Brain microvascular endothelial cell (primary cell): ENCODE results near the gene C3orf22.
"Not testable (repeated sequence)": the region's sequence is repeated elsewhere in the genome, so short reads cannot be mapped to it uniquely, and the experiment has no call there.

Source experiments
- DNase-seq: peaks from one replicate; pipeline ENCODE4 v3.0.0-alpha.2; 2020
- H3K27ac ChIP-seq: fragments of 250-450 bp; sonication (Bioruptor Pico); 2 replicates; pipeline ENCODE4 v1.5.1; 2020; ENCODE audit warnings: mild to moderate bottlenecking, moderate library complexity
- H3K27me3 ChIP-seq: fragments of 250-450 bp; sonication (Bioruptor Pico); replicated peaks from 2 replicates; pipeline ENCODE4 v1.5.1; 2020; ENCODE audit warnings: mild to moderate bottlenecking
- H3K36me3 ChIP-seq: fragments of 250-450 bp; sonication (Bioruptor Pico); replicated peaks from 2 replicates; pipeline ENCODE4 v1.5.1; 2020; ENCODE audit warnings: mild to moderate bottlenecking
- H3K4me3 ChIP-seq: 2 replicates; pipeline ENCODE4 v1.5.1; 2011; ENCODE audit warnings: low read depth, mild to moderate bottlenecking, control low read depth, low read length, moderate library complexity
- CTCF ChIP-seq: IDR thresholded peaks from 2 replicates; pipeline ENCODE4 v1.5.1; 2011; ENCODE audit warnings: low read depth, mild to moderate bottlenecking, moderate library complexity, low read length, control low read depth, inconsistent platforms; ENCODE audit errors: missing control alignments
- in situ Hi-C: cut with HindIII; loops from 2 replicates; pipeline ENCODE4 v1.10.0; 2017; ENCODE audit warnings: low sequenced_read_pairs, low pct_ligation_motif_present

The C3orf22 gene

GRCh38 chr3:126538316-126538715, 20.4 kb downstream of the C3orf22 start:
- no peak overlapping the region for H3K4me3 ChIP-seq
- no peak for TF ChIP-seq CTCF
- no peaks in the 10 kb centered on the region for H3K36me3 ChIP-seq
- H3K27ac ChIP-seq, result no peak overlapping the region
- in situ Hi-C loops, result no loop called here
- no peak for DNase-seq
- H3K27me3 ChIP-seq, result peaks cover 9% of the 10 kb centered on the region

DNA sequence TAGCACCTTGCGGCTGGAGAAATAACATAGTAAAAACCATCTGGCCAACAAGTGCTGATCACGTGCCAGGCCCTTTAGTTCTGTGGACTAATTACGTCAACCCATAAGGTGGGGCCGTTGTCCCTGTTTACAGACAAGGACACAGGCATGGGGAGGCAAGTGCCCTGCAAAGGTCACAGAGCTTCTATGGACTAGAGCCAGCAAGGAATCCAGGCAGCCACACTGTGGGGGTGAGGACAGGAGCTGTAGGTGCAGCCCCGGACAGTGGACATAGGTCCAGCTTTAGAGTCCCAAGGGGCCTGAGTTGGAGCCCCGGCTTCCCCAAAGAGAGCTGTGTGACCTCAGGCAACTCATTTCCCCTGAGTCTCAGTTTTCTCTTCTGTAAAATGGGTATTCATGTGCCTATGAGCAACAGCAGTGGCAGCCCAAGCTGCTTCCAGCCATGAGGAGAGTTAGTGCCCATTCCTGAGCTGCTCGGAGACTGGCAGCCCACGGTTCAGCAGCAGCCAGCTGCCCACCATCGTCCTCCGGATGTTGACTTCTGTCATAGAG, 20.9 kb downstream of the C3orf22 start:
- DNase-seq, result no peak
- Histone ChIP-seq H3K4me3 (no peak overlapping the region), H3K27me3 (peaks cover 11% of the 10 kb centered on the region), H3K36me3 (no peaks in the 10 kb centered on the region), H3K27ac (no peak overlapping the region)
- in situ Hi-C loops, result no loop called here
- TF ChIP-seq CTCF, result no peak

DNA sequence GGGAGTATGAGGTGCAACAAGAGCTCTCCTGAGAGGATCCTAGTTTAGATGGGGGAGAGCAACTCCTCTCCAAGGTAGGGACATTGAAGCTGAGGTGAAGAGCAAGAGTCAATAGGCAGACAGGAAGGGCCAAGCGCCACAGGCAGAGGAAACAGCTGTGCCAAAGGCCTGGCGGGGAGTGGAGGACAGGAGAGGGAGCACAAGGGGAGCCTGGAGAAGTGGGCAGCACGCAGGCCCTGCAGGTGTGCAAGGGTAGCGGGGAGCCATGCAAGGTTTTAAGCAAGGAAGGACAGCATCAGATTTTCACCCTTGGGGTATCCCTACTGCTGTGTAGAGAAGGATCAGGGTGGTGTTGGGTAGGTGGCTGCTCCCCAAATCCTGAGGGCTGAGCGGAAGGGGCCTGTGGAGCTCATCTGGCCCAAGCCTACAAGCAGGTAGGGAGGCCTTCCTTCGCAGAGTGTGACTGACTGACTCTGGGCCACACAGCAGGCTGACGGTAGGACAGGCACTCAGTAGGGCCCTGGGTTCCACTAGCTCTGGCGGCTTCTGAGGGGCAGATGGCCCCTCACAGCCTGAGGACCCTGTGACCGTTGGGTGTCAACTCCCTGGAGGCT, 21.5 kb downstream of the C3orf22 start:
- TF ChIP-seq CTCF, result no peak
- in situ Hi-C loops, result no loop called here
- Histone ChIP-seq H3K4me3 (no peak overlapping the region), H3K36me3 (no peaks in the 10 kb centered on the region), H3K27me3 (peaks cover 11% of the 10 kb centered on the region), H3K27ac (no peak overlapping the region)
- no peak for DNase-seq

GRCh38 chr3:126536126-126536525, 22.6 kb downstream of the C3orf22 start:
- Histone ChIP-seq H3K4me3 (no peak overlapping the region), H3K27ac (no peak overlapping the region), H3K27me3 (peaks cover 11% of the 10 kb centered on the region), H3K36me3 (no peaks in the 10 kb centered on the region)
- in situ Hi-C loops, result no loop called here
- no peak for DNase-seq
- TF ChIP-seq CTCF, result no peak

- H3K36me3 ChIP-seq, result no peaks in the 10 kb centered on the region
Measured at GRCh38 chr3:126535636-126536035, 23.1 kb downstream of the C3orf22 start.

DNA sequence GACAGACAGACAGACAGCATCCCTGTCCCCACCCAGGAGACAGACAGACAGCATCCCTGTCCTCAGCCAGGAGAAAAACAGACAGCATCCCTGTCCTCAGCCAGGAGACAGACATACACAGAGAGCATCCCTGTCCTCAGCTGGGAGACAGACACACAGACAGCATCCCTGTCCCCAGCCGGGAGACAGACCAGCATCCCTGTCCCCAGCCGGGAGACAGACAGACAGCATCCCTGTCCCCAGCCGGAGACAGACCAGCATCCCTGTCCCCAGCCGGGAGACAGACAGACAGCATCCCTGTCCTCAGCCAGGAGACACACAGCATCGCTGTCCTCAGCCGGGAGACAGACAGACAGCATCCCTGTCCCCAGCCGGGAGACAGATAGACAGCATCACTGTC, 24.0 kb downstream of the C3orf22 start:
- peaks cover 11% of the 10 kb centered on the region for H3K27me3 ChIP-seq
- DNase-seq, in situ Hi-C loops, H3K4me3 ChIP-seq, H3K36me3 ChIP-seq, H3K27ac ChIP-seq: not testable (repeated sequence)

More at GRCh38 chr3:126535636-126536035, 23.1 kb downstream of the C3orf22 start:
- Histone ChIP-seq H3K27me3 (peaks cover 11% of the 10 kb centered on the region), H3K27ac (no peak overlapping the region), H3K4me3 (no peak overlapping the region)
- TF ChIP-seq CTCF, result no peak
- DNase-seq, result no peak
- in situ Hi-C loops, result no loop called here
